H1 (cell line): ENCODE results near the gene INPP5F. TPM values are rescaled to one million over a fixed set of nuclear protein-coding genes. Genes with fewer than 3 reads are reported as not detected.

ENCODE experiments used
- CTCF ChIA-PET: fragments of 300-600 bp; sonication (Branson Sonifier 250); formaldehyde crosslinking; loops from one replicate; lab custom pipeline; 2021; ENCODE audit not compliant: partially characterized antibody; lab: Charles Lee
- POLR2A ChIA-PET: fragments of 300-600 bp; sonication (Branson Sonifier 250); formaldehyde crosslinking; loops from one replicate; lab custom pipeline; 2021; ENCODE audit warnings: inconsistent platforms; ENCODE audit not compliant: partially characterized antibody; lab: Charles Lee
- DNase-seq, 2 experiments: peaks; one replicate each; pipeline versions ENCODE4 v3.0.0 to v3.0.0-alpha.2; 2010 to 2022; ENCODE audit warnings: low spot score in 2 of 2, low read depth in 1 of 2, mixed read lengths in 1 of 2
- FAIRE-seq: peaks from 2 replicates; lab custom pipeline; 2011; peaks lifted over from hg19 to GRCh38; lab: Jason Lieb, UNC
- H2AFZ ChIP-seq: 2 replicates; pipeline ENCODE4 v1.8.1; 2012; ENCODE audit warnings: low read length, inconsistent platforms
- H2AK5ac ChIP-seq: 2 replicates; pipeline ENCODE4 v1.6.1; 2013; ENCODE audit warnings: low read depth, low read length
- H2BK120ac ChIP-seq: replicated peaks from 2 replicates; pipeline ENCODE3; 2013; ENCODE audit warnings: low read depth, low read length, inconsistent platforms
- H2BK12ac ChIP-seq: 2 replicates; pipeline ENCODE4 v1.6.1; 2013; ENCODE audit warnings: low read depth, low read length
- H2BK15ac ChIP-seq: 2 replicates; pipeline ENCODE4 v1.6.1; 2013; ENCODE audit warnings: low read length
- H2BK20ac ChIP-seq: 2 replicates; pipeline ENCODE4 v1.6.1; 2013; ENCODE audit warnings: low read length
- H2BK5ac ChIP-seq: 2 replicates; pipeline ENCODE4 v1.6.1; 2013; ENCODE audit warnings: low read depth, low read length
- H3K14ac ChIP-seq: 2 replicates; pipeline ENCODE4 v1.6.1; 2013; ENCODE audit warnings: inconsistent platforms; ENCODE audit not compliant: insufficient read length
- H3K18ac ChIP-seq: 2 replicates; pipeline ENCODE4 v1.6.1; 2013; ENCODE audit warnings: low read length; ENCODE audit errors: extremely low read depth
- H3K23ac ChIP-seq: 2 replicates; pipeline ENCODE4 v1.6.1; 2013; ENCODE audit warnings: inconsistent platforms; ENCODE audit not compliant: insufficient read length
- H3K23me2 ChIP-seq: 2 replicates; pipeline ENCODE4 v1.6.1; 2013; ENCODE audit warnings: low read depth, low read length
- H3K27ac ChIP-seq: 2 replicates; pipeline ENCODE4 v1.6.1; 2011; ENCODE audit warnings: low read depth, low read length, inconsistent platforms
- H3K27me3 ChIP-seq, 4 experiments: replicated peaks in 1 of 4; 1 replicate in 1 of 4; 2 replicates in 3 of 4; pipeline versions ENCODE4 v1.6.1 to v1.8.1; 2011 to 2013; ENCODE audit warnings: low read length in 3 of 4, mild to moderate bottlenecking in 3 of 4, inconsistent platforms in 2 of 4, mixed read lengths in 2 of 4, moderate library complexity in 1 of 4; ENCODE audit not compliant: control insufficient read depth in 3 of 4, insufficient read depth in 3 of 4; ENCODE audit errors: extremely low read depth in 1 of 4
- H3K36me3 ChIP-seq, 4 experiments: 2 replicates each; pipeline versions ENCODE4 v1.6.1 to v1.8.1; 2011 to 2013; ENCODE audit warnings: mild to moderate bottlenecking in 4 of 4, low read length in 3 of 4, moderate library complexity in 2 of 4, control low read depth in 1 of 4, inconsistent platforms in 1 of 4; ENCODE audit not compliant: insufficient read depth in 4 of 4, control insufficient read depth in 2 of 4
- H3K4ac ChIP-seq: replicated peaks from 2 replicates; pipeline ENCODE3; 2013; ENCODE audit warnings: low read length, low read depth, mixed read lengths, inconsistent platforms; ENCODE audit not compliant: insufficient read length
- H3K4me1 ChIP-seq, 4 experiments: replicated peaks in 1 of 4; 1 replicate in 1 of 4; 2 replicates in 3 of 4; pipeline versions ENCODE4 v1.6.1 to v1.8.1; 2011 to 2013; ENCODE audit warnings: low read length in 3 of 4, inconsistent platforms in 2 of 4, mixed read lengths in 1 of 4; ENCODE audit not compliant: insufficient read depth in 4 of 4, control insufficient read depth in 3 of 4
- H3K4me2 ChIP-seq, 2 experiments: 2 replicates each; pipeline versions ENCODE4 v1.6.1 to v1.8.1; 2011 to 2013; ENCODE audit warnings: low read depth in 2 of 2, low read length in 2 of 2, control low read depth in 1 of 2, inconsistent platforms in 1 of 2, mild to moderate bottlenecking in 1 of 2; ENCODE audit not compliant: insufficient read depth in 1 of 2
- H3K4me3 ChIP-seq, 4 experiments: fragments of 200-600, 300-600 bp in 1 of 4; sonication (generic), shearing (Covaris generic), sonication (Bioruptor Twin) in 1 of 4; 2 replicates each; pipeline versions ENCODE4 v1.5.1 to v1.8.1; 2011 to 2016; ENCODE audit warnings: low read length in 4 of 4, low read depth in 3 of 4, control low read depth in 2 of 4, inconsistent platforms in 2 of 4, mild to moderate bottlenecking in 2 of 4, mixed read lengths in 1 of 4, moderate library complexity in 1 of 4; ENCODE audit not compliant: insufficient read depth in 2 of 4; ENCODE audit errors: extremely low read depth in 1 of 4
- H3K56ac ChIP-seq: replicated peaks from 2 replicates; pipeline ENCODE3; 2013; ENCODE audit warnings: low read depth, mild to moderate bottlenecking, mixed read lengths, low read length, inconsistent platforms; ENCODE audit not compliant: insufficient read length
- H3K79me1 ChIP-seq: 2 replicates; pipeline ENCODE4 v1.6.1; 2013; ENCODE audit warnings: low read depth, low read length, control low read depth
- H3K79me2 ChIP-seq, 2 experiments: 2 replicates each; pipeline versions ENCODE4 v1.6.1 to v1.8.1; 2012 to 2013; ENCODE audit warnings: low read length in 2 of 2, mild to moderate bottlenecking in 2 of 2, inconsistent platforms in 1 of 2; ENCODE audit not compliant: insufficient read depth in 2 of 2, control insufficient read depth in 1 of 2
- H3K9ac ChIP-seq, 4 experiments: replicated peaks in 1 of 4; 1 replicate in 1 of 4; 2 replicates in 3 of 4; pipeline versions ENCODE4 v1.6.1 to v1.8.1; 2011 to 2013; ENCODE audit warnings: low read depth in 3 of 4, low read length in 3 of 4, control low read depth in 2 of 4, mild to moderate bottlenecking in 2 of 4, moderate library complexity in 2 of 4, inconsistent platforms in 1 of 4; ENCODE audit errors: extremely low read depth in 1 of 4
- H3K9me3 ChIP-seq, 2 experiments: 2 replicates each; pipeline versions ENCODE4 v1.6.1 to v1.8.1; 2012 to 2013; ENCODE audit warnings: mild to moderate bottlenecking in 2 of 2, moderate library complexity in 2 of 2, control low read depth in 1 of 2, inconsistent platforms in 1 of 2, low read depth in 1 of 2, low read length in 1 of 2, mixed read lengths in 1 of 2; ENCODE audit not compliant: insufficient read depth in 2 of 2
- H4K20me1 ChIP-seq, 2 experiments: replicated peaks in 1 of 2; 2 replicates each; pipeline versions ENCODE3 to v1.8.1; 2011 to 2013; ENCODE audit warnings: inconsistent platforms in 2 of 2, low read length in 2 of 2, mild to moderate bottlenecking in 1 of 2; ENCODE audit not compliant: insufficient read depth in 2 of 2, control insufficient read depth in 1 of 2
- H4K5ac ChIP-seq: 2 replicates; pipeline ENCODE4 v1.6.1; 2013; ENCODE audit warnings: low read length, low read depth, mixed read lengths, inconsistent platforms; ENCODE audit not compliant: insufficient read length
- H4K8ac ChIP-seq: 2 replicates; pipeline ENCODE4 v1.8.0; 2013; ENCODE audit warnings: mild to moderate bottlenecking, moderate library complexity, low read length, inconsistent platforms; ENCODE audit not compliant: insufficient read depth; ENCODE audit errors: extremely low read depth
- H4K91ac ChIP-seq: replicated peaks from 2 replicates; pipeline ENCODE3; 2013; ENCODE audit warnings: low read length, mixed read lengths, inconsistent platforms; ENCODE audit not compliant: insufficient read length
- ASH2L ChIP-seq: fragments of 200-600, 300-600 bp; sonication (generic); IDR thresholded peaks from one replicate; pipeline ENCODE4 v1.7.1; 2017; ENCODE audit warnings: low read length
- CHD2 ChIP-seq: IDR thresholded peaks from 2 replicates; pipeline ENCODE4 v1.6.1; 2012; ENCODE audit warnings: low read length, improper control_type of control experiment
- CREB1 ChIP-seq: IDR thresholded peaks from 2 replicates; pipeline ENCODE4 v1.6.1; 2012; ENCODE audit warnings: inconsistent platforms
- GABPA ChIP-seq: IDR thresholded peaks from 2 replicates; pipeline ENCODE4 v1.6.1; 2011; ENCODE audit warnings: mild to moderate bottlenecking, low read length, moderate library complexity, borderline replicate concordance; ENCODE audit not compliant: insufficient read depth
- NANOG ChIP-seq: IDR thresholded peaks from 2 replicates; pipeline ENCODE4 v1.6.1; 2011; ENCODE audit warnings: low read length, low read depth, mild to moderate bottlenecking, inconsistent platforms; ENCODE audit not compliant: insufficient read depth, poor library complexity, severe bottlenecking
- NRF1 ChIP-seq: IDR thresholded peaks from 2 replicates; pipeline ENCODE4 v1.6.1; 2011; ENCODE audit warnings: mild to moderate bottlenecking, low read depth, low read length, improper control_type of control experiment
- RNF2 ChIP-seq: fragments of 200-900, 300-1000 bp; sonication (generic); IDR thresholded peaks from 2 replicates; pipeline ENCODE4 v1.7.1; 2016; ENCODE audit warnings: borderline replicate concordance, low read depth, mild to moderate bottlenecking, antibody characterized with exemption, low read length; ENCODE audit not compliant: poor library complexity, severe bottlenecking; ENCODE audit errors: missing control alignments
- SIRT6 ChIP-seq: IDR thresholded peaks from one replicate; pipeline ENCODE4 v1.7.1; 2012; ENCODE audit warnings: low read length, inconsistent platforms
- SP1 ChIP-seq: IDR thresholded peaks from 2 replicates; pipeline ENCODE4 v1.6.1; 2011; ENCODE audit warnings: low read depth, low read length
- SRF ChIP-seq: IDR thresholded peaks from 2 replicates; pipeline ENCODE4 v1.6.1; 2011; ENCODE audit warnings: mild to moderate bottlenecking, low read depth, low read length, moderate library complexity
- TAF1 ChIP-seq: IDR thresholded peaks from 2 replicates; pipeline ENCODE4 v1.6.1; 2011; ENCODE audit warnings: mild to moderate bottlenecking, low read depth, low read length
- WGBS, 2 experiments: shearing (Covaris generic) in 1 of 2; methylation state at CpG; one replicate each; pipeline versions ENCODE4 v1.1.6 to v1.1.7; 2013 to 2015; ENCODE audit warnings: low lambda C conversion rate in 2 of 2, mixed read lengths in 2 of 2, inconsistent platforms in 1 of 2, low coverage in 1 of 2, missing lambda C conversion rate in 1 of 2; ENCODE audit not compliant: insufficient replicate concordance in 2 of 2, insufficient coverage in 1 of 2, insufficient read length in 1 of 2; ENCODE audit errors: extremely low coverage in 1 of 2, missing lambda C conversion rate in 1 of 2; 5-methylcytosine and 5-hydroxymethylcytosine counted together
- polyA plus RNA-seq, 7 experiments: library from polyadenylated mRNA; depleted of rRNA in 3 of 7; stranded (reverse) in 5 of 7; unstranded in 2 of 7; fragments of >200 nt in 5 of 7; fragments of 200-250 nt in 2 of 7; gene quantifications; 1 replicate in 5 of 7; 2 replicates in 1 of 7; 4 replicates in 1 of 7; pipeline versions ENCODE4 v1.2.1 to v1.2.3, GENCODE V29; 2011 to 2013; ENCODE audit warnings: missing spikeins in 2 of 7, mixed read lengths in 2 of 7
- total RNA-seq: library from RNA; stranded (reverse); fragmentation: NEBNext Ultra II Directional; extraction: Animal tissue kit (Norgen Biotek cat#: 25700); gene quantifications from 2 replicates; pipeline ENCODE4 v1.2.1, GENCODE V29; 2021

INPP5F gene
- total and polyA plus RNA-seq, 2 of the 8 experiments (the other 6 are each of a cell fraction or from before 2014, with no cell fraction given), result 50.1 to 101 TPM

DNA sequence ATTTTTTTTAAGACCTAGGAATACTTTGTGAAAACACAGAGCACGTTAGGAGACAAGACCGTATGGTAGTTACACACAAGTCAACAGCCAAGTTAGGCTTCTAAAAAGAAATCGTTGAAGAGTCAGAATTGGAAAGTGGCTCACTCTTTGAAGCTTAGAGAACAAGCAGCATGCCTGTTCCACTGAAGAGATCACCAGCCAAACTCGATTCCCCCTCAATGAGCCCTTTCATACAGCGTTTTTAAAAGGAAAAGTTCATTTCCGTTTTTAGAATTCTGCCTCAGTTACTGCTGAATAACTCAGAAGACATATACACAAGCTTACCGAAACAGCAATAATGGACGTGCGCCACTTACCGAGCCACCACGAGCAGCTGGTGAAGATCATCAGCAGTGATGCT, 105.8 kb downstream of the INPP5F start:
- Histone ChIP-seq H3K27me3 (no peaks in the 10 kb centered on the region), H2BK5ac (no peak overlapping the region), H2BK120ac (no peak overlapping the region), H3K36me3 (peaks cover 11 to 90% (median 50%) of the 10 kb centered on the region in 4 experiments), H3K4me1 (no peaks in the 10 kb centered on the region), H4K91ac (no peak overlapping the region), H3K9me3 (no peaks in the 10 kb centered on the region), H3K79me1 (no peaks in the 10 kb centered on the region; the same call in 1 of the 2 replicates), H4K20me1 (peaks cover under 1 to 2% of the 10 kb centered on the region in 2 experiments), H3K79me2 (no peaks in the 10 kb centered on the region), H3K18ac (no peak overlapping the region), H3K23me2 (no peaks in the 10 kb centered on the region), H2AK5ac (no peak overlapping the region), H2BK15ac (no peak overlapping the region), H2BK20ac (no peak overlapping the region), H4K8ac (no peak overlapping the region), H3K27ac (no peak overlapping the region), H3K4me3 (no peak overlapping the region), H3K4ac (no peak overlapping the region), H4K5ac (no peak overlapping the region), H3K4me2 (no peak overlapping the region), H3K23ac (no peak overlapping the region), H2AFZ (no peak overlapping the region), H3K9ac (no peak overlapping the region), H2BK12ac (no peak overlapping the region), H3K56ac (no peak overlapping the region), H3K14ac (no peak overlapping the region)
- ChIA-PET POLR2A (interaction anchor here (1.5 to 2.3 kb wide), 2 partner anchors 13 to 41 kb away, joined by 4 to 10 read pairs; partner anchors contain the start of gene MCMBP), CTCF (interaction anchor here (0.5 to 2.2 kb wide), 6 partner anchors 10 to 1263 kb away, joined by 3 to 18 read pairs (median 4); no protein-coding TSS in a partner anchor)
- no peak for DNase-seq
- 90% methylated on average over 11 of the region's 11 CpGs; no CpG with 5 or more reads in 1 of the 2 experiments for WGBS, 2 experiments
- no peak for FAIRE-seq
- TF ChIP-seq RNF2 (no peak), NRF1 (no peak), CHD2 (no peak), NANOG (no peak), ASH2L (no peak), TAF1 (no peak), SIRT6 (no peak), GABPA (no peak), SRF (no peak), SP1 (no peak), CREB1 (no peak)
